ENCODE data around the gene AFF3.
A peak's percentile ranks its signal among the peaks of the same experiment; 100 is the strongest.

Gene AFF3

DNA sequence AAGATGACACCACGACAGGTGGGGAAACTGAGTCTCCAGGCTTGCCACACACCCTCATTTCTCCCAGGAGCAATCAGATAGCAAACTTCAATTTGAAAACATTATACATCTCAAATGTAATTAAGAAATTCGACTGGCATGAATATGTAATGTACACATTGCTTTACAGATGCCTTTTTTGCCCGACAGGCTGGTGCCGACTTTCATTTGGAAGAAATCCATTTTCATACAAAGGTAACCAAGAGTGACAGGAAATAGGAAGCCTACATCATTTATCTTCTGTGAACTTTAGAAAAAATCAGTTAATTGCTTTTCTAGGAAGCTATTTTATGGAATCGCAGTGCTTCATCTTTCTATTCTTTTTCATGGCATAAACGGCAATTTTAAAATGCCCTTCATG is 140.3 kb downstream of the AFF3 start:
- peak overlapping the region; percentile 98 for H3K27ac ChIP-seq
- TF ChIP-seq ZFX (IDR thresholded peaks at IDR 0.05; ENCODE audit: borderline replicate concordance), result no peak
- TF ChIP-seq CTCF (IDR thresholded peaks at IDR 0.05), result no peak

GRCh38 chr2:100000915-100001707 is 141.3 kb downstream of the AFF3 start:
- no peak for TF ChIP-seq CTCF (IDR thresholded peaks at IDR 0.05)

GRCh38 chr2:99998651-99999320 is 143.6 kb downstream of the AFF3 start:
- TF ChIP-seq ZFX (IDR thresholded peaks at IDR 0.05; ENCODE audit: borderline replicate concordance), result no peak
- no peak for TF ChIP-seq CTCF (IDR thresholded peaks at IDR 0.05)
- peak overlapping the region; percentile 98 for H3K27ac ChIP-seq

More at GRCh38 chr2:100000915-100001707, 141.3 kb downstream of the AFF3 start:
- peak overlapping the region; percentile 98 for H3K27ac ChIP-seq

GRCh38 chr2:99989905-99990304 is 152.5 kb downstream of the AFF3 start:
- peak overlapping the region; percentile 98 for H3K27ac ChIP-seq
- TF ChIP-seq ZFX (IDR thresholded peaks at IDR 0.05; ENCODE audit: borderline replicate concordance) (no peak), CTCF (IDR thresholded peaks at IDR 0.05) (no peak)

GRCh38 chr2:99988599-99988998 is 153.8 kb downstream of the AFF3 start:
- TF ChIP-seq ZFX (IDR thresholded peaks at IDR 0.05; ENCODE audit: borderline replicate concordance), result no peak
- no peak for TF ChIP-seq CTCF (IDR thresholded peaks at IDR 0.05)
- H3K27ac ChIP-seq, result peak overlapping the region; percentile 98

GRCh38 chr2:99987160-99987559 is 155.2 kb downstream of the AFF3 start:
- TF ChIP-seq CTCF (IDR thresholded peaks at IDR 0.05), result no peak
- TF ChIP-seq ZFX (IDR thresholded peaks at IDR 0.05; ENCODE audit: borderline replicate concordance), result no peak
- H3K27ac ChIP-seq, result peak overlapping the region; percentile 98

Data from 22Rv1 (cell line).